D341Med (cell line): Measurements from ENCODE around the gene ERC1.
"Not testable (repeated sequence)": the region's sequence is repeated elsewhere in the genome, so short reads cannot be mapped to it uniquely, and the experiment has no call there.

ENCODE experiments used
- DNase-seq: peaks from one replicate; pipeline ENCODE4 v3.0.0; 2012; ENCODE audit warnings: low spot score

ERC1 gene

GRCh38 chr12:1189163-1189562 is 198.1 kb downstream of the ERC1 start:
- DNase-seq = no peak

DNA sequence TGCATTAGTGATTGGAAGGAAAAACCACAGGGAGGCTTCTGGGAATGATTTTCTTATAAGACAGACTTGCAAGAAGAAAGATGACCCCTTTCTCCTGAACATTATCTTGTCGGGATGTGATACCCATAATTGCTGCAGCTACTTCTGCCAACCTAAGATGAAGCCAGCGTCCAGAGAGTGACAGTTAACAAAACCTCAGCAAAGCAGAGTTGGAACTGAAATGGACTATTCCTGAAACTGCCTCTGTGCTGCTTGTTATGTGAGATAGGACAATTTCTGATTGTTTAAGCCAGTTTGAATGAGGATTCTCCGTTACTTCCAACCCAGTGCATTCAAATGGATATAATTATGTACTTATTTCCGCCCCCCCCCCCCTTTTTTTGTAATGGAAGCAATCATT is 204.5 kb downstream of the ERC1 start:
- DNase-seq = no peak

GRCh38 chr12:1197264-1198018 is 206.4 kb downstream of the ERC1 start:
- no peak for DNase-seq

GRCh38 chr12:1198854-1199253 is 207.8 kb downstream of the ERC1 start:
- not testable (repeated sequence) for DNase-seq

GRCh38 chr12:1199700-1200099 is 208.7 kb downstream of the ERC1 start:
- DNase-seq = no peak

DNA sequence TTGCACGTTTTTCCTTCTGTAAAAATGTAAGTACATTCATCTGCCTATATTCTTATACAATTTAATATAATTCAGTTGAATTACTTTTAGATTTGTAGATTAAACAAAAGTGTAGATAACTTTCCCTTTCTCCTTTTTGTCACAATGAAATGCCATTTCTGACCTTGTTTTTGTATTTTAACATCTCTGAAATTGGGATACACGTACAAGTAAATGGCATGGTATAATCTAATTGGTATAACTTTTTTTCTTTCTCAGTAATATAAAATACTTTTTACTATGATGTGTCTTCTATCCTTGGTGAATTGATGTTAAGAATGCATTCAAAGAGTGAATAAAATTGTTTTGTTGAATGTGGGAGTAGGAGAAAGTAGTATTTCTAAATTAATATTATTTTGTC is 210.0 kb downstream of the ERC1 start:
- no peak for DNase-seq

GRCh38 chr12:1201886-1202285 is 210.9 kb downstream of the ERC1 start:
- no peak for DNase-seq

- DNase-seq = no peak
These were observed 212.7 kb downstream of the ERC1 start for GRCh38 chr12:1203735-1204019.

GRCh38 chr12:1204581-1205121 is 213.6 kb downstream of the ERC1 start:
- no peak for DNase-seq

GRCh38 chr12:1205512-1206060 is 214.6 kb downstream of the ERC1 start:
- DNase-seq = no peak

DNA sequence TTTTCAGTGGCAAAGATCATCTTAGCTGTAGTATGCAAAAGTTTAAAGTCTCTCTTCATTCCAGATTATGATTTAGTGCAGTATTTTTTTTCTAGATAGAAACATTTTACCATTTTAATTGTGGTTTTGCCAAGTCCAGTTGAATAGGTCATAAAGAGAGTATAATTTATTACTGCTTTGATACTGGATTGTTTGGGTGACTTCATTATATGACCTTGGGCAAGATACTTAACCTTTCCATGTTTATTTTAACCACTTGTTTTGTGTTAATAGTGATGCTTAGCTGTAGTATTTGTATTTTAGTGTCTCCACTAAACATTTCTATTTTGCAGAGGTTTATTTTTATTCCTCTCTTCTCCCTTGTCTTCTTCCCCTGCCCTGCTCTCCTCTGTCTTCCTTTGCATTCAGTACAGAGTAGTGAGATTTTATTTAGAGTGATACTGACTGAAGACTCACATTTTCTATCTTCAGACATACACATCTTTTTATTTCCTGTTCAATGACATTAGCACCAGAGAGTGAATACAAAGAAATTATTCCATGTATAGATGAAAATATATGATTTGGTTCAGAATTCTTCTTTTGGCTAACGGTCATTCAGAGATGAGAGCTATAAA is 215.2 kb downstream of the ERC1 start:
- DNase-seq = no peak

GRCh38 chr12:1207276-1207675 is 216.3 kb downstream of the ERC1 start:
- DNase-seq = no peak

DNA sequence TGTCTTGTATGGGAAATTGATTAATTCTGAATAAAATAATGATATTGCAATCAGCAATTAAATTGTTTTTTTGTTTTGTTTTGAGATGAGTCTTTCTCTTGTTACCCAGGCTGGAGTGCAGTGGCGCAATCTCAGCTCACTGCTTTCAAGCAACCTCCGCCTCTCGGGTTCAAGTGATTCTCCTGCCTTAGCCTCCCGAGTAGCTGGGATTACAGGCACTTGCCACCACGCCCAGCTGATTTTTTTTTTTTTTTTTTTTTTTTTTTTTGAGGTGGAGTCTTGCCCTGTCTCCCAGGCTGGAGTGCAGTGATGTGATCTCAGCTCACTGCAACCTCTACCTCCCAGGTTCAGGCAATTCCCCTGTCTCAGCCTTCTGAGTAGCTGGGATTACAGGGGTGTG is 217.7 kb downstream of the ERC1 start:
- not testable (repeated sequence) for DNase-seq

DNA sequence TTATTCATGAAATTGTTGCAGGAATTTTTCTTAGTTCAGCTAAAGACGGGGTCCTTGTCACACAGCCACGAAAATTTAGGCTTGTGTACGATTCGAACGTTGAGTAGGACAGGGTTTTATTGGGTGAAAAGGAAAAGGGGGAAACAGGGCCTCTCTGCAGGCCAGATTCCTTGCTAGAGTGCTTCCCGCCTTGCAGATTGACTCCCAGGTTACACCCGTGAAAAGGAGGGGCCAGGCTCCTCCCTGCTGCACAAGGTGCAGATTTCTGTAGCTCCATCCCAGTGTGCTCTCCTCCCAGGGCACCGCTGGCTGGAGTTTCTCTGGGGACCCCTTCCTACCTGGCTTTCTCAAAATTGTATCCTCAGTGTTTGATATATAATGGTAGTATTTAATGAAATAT is 221.5 kb downstream of the ERC1 start:
- DNase-seq = peak; percentile 32

DNA sequence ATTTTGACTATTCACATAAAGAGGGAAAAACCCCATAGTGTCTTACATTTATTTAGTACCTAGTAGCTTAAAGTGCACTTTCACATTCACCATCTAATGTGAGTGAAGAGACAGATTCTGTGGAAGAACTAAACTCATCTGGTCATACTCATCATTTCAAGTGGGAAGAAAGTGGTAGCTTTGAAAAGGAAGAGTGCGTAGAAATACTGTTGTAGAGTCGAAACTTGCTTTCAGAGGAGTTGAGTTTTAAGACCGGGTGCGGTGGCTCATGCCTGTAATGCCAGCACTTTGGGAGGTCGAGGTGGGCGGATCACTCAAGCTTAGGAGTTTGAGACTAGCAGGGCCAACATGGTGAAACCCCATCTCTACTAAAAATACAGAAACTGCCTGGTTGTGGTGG is 222.2 kb downstream of the ERC1 start:
- no peak for DNase-seq

GRCh38 chr12:1213618-1214205 is 222.7 kb downstream of the ERC1 start:
- no peak for DNase-seq

DNA sequence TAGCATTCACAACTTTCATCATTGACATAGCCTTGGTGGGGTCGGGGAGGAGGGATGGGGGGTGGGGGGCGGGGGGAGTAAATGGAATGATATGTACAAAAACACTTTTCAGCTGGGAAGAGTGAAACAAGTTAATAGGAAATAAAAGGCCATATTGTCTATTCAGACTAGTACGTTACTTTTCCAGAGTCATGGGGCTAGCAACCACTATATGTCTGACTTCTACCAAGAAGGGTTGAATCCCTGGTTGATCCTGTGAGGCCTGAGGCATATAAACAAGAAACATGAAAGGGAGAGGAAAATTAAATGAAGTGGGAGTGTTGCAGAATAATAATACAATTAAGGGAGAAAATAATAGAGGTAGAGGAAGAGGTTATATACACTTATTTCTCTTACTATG is 225.5 kb downstream of the ERC1 start:
- no peak for DNase-seq

DNA sequence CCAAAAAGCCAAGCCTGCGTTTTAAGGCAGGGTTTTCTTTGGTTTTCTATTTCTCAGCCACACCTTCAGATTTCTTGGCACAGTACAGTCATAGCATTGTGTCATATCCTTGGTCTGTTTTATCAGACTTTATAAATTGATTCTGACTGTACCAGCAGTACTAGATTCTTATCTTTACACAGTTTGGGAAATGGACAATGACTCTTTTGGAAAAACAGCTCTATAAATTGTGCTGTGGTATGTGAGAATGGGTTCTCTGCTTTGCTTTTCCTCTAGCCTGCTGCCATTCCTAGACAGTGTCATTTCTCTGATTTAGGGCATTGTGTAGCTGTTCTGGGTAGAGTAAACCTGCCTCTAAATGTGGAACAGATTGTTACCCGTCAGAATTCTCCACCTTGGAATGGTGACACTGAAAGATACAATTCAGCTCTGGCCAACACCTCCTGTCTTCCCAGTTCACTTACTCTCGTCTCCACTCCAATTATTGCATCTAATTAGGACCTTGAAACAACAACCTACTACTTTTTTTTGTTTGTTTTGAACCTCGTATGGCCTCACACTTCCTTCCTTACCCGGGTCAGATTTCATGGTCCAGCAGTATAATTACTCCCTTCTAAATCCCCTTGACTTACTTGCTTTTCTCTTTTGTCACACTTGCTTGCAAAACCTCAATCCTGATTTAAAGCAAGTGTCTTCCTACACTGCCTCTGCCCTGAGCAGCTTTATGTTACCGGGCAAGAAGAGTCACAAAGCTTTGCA is 226.3 kb downstream of the ERC1 start:
- DNase-seq = no peak

DNA sequence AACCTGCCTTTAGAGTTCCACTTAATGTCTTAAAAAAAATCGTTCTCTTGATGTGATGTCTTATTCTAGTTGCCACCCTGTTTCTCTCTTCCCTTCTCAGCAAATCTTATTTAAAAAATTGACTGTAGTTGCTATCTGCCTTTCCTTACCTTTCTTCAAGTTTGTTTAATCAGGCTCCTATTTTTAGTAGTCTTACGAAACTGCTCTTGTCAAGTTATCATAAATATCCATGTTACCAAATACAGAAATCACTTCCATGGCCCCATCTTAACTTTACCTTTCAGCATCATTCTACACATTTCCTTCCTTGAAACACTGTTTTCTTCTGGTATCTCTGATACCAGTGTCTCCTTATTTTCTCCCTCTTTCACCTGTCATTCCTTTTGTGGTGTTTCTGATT is 227.3 kb downstream of the ERC1 start:
- no peak for DNase-seq

- no peak for DNase-seq
These were observed 229.4 kb downstream of the ERC1 start for GRCh38 chr12:1220127-1221092.
